AG08396 (cell line): ENCODE data around the gene SP2.
A peak's percentile ranks its signal among the peaks of the same experiment; 100 is the strongest.

Experiments used
- DNase-seq: peaks from one replicate; pipeline ENCODE4 v3.0.0; 2012; ENCODE audit warnings: low spot score, mixed read lengths

The SP2 gene

GRCh38 chr17:47895856-47896671 lies at the start of gene SP2:
TSS of gene SP2 (plus strand) at chr17:47896236. CDS start at chr17:47896287, 51 bp downstream.
- peak; percentile 99 for DNase-seq

- DNase-seq: no peak
Observed at GRCh38 chr17:47846716-47847340, 49.2 kb upstream of the SP2 start.

- no peak for DNase-seq
Observed at GRCh38 chr17:47847341-47848197, 48.5 kb upstream of the SP2 start.

GRCh38 chr17:47848198-47848513 lies 47.9 kb upstream of the SP2 start:
- DNase-seq: no peak

- no peak for DNase-seq
Observed at GRCh38 chr17:47850373-47850691, 45.7 kb upstream of the SP2 start.

GRCh38 chr17:47850692-47851573 lies 45.1 kb upstream of the SP2 start, which contains the start of gene SP6:
TSS of gene SP6 (minus strand) at chr17:47851163. CDS start at chr17:47848429, 2,734 bp downstream.
- DNase-seq: peak; percentile 87

- no peak for DNase-seq
Observed at GRCh38 chr17:47851764-47852112, 44.3 kb upstream of the SP2 start.

GRCh38 chr17:47852113-47852949 lies 43.7 kb upstream of the SP2 start:
- DNase-seq: no peak

GRCh38 chr17:47853616-47854015 lies 42.4 kb upstream of the SP2 start:
- DNase-seq: no peak

GRCh38 chr17:47855737-47856136 lies 40.3 kb upstream of the SP2 start:
- no peak for DNase-seq

- DNase-seq: no peak
Observed at GRCh38 chr17:47856830-47857229, 39.2 kb upstream of the SP2 start.

GRCh38 chr17:47857551-47858455 lies 38.2 kb upstream of the SP2 start:
- no peak for DNase-seq

GRCh38 chr17:47860386-47860785 lies 35.6 kb upstream of the SP2 start:
- no peak for DNase-seq

- peak; percentile 89 for DNase-seq
Observed at GRCh38 chr17:47862621-47863440, 33.2 kb upstream of the SP2 start.

GRCh38 chr17:47864791-47865216 lies 31.2 kb upstream of the SP2 start:
- no peak for DNase-seq

- DNase-seq: no peak
Observed at GRCh38 chr17:47866941-47867340, 29.1 kb upstream of the SP2 start.

- DNase-seq: no peak
Observed at GRCh38 chr17:47867813-47868533, 28.1 kb upstream of the SP2 start.

GRCh38 chr17:47869114-47869513 lies 26.9 kb upstream of the SP2 start:
- no peak for DNase-seq
